HG02970 (cell line): ENCODE results near the gene EHD2.

Source experiments
- ATAC-seq: cut with Tn5 transposase; IDR thresholded peaks from one replicate; pipeline ENCODE4 v1.9.1; 2021; ENCODE audit warnings: mild to moderate bottlenecking, moderate library complexity, moderate number of reproducible peaks; ENCODE audit not compliant: unreplicated experiment, low FRiP score

EHD2 gene

DNA sequence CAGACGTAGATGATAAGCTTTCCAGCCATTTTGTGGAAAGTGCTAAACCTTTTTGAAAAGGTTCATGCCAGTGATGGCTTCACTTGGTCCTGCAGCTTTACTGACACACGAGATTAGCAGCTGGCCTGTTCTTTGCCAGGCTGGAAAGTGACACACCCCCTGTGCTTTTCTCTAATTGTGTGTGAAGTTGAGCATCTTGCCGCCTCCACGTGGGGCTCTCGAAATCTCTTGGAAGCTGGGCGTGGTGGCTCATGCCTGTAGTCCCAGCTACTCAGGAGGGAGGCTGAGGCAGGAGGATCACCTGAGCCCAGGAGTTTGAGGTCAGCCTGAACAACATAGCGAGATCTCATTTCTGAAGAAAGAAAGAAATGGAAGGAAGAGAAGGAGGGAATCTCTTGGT, 25.3 kb upstream of the EHD2 start:
- ATAC-seq = no peak

DNA sequence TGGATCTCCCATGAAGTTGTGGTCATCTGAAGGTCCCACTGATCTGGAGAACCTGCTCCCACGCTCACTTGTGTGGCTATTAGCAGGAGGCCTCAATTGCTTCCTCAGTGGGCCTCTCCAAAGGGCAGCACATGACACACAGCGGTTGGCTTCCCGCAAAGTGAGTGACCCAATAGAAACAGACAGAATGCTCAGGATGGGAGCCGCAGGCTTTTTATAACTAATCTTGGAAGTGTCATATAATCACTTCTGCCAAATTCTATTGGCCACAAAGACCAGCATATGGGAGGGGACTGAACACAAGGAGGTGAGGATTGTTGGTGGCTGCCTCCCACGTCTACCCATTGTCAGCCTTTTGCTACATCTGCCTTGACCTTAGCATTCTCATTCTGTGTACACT, 22.1 kb upstream of the EHD2 start:
- ATAC-seq = no peak

GRCh38 chr19:47691782-47692181, 21.4 kb upstream of the EHD2 start:
- ATAC-seq = no peak

DNA sequence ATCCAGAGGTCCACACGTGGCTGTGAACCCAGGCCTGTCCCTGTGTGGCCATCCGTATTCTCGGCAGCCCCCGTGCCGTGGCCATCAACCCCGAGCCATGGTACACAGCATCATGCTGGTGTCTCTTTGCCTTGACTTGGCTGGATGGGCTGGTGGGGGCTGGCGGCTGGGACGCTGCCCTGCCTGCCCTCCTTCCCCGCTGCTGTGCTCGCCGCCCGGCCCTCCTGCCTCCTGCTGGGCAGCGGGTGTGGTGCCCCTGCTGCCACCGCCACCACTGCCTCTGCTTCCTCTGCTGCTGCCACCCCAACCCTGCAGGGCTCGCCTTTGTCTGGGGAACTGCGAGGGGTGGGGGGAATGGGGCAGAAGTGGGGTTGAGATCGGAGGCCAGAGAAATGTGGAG, 19.7 kb upstream of the EHD2 start:
- no peak for ATAC-seq

DNA sequence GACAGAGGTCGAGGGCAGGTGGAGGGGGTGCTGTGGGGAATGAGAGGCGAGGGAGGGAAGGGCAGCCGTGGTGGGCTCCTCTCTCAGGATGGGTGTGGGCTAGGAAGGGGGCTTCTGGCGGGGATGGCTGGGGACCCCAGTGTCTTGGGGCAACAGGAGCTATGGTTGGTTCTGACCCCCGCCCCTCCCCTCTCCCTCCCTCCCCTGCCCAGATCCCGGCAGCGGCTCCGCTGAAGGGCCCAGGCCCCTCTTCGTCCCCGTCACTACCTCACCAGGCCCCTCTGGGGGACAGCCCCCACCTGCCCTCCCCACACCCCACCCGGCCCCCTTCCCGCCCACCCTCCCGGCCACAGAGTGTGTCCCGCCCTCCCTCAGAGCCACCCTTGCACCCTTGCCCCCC, 19.3 kb upstream of the EHD2 start:
- ATAC-seq = no peak

DNA sequence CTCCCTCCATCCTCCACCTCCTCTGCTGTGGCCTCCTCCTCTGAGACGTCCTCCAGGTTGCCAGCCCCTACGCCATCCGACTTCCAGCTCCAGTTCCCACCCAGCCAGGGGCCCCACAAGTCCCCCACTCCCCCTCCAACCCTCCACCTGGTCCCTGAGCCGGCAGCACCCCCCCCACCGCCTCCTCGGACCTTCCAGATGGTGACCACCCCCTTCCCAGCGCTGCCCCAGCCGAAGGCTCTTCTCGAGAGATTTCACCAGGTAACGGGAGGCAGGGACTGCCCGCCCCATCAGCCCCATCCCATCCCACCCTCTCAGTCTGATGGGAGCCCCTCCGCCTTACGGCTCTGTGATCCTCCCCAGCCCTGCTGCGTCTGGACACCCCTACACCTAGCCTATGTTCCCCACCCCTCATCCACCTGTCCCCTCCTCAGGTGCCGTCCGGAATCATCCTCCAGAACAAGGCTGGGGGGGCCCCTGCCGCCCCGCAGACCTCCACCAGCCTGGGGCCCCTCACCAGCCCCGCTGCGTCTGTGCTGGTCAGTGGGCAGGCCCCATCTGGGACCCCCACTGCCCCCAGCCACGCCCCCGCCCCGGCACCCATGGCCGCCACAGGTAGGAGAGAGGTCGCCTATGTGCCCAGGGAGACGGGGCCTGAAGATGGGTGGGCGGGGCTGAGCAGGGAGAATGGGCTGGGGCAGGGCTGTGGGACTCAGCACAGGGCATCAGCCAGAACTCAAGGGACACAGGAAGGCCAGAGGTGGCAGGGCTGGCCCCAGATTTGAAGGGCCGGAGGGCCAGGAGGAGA, 18.6 kb upstream of the EHD2 start:
- ATAC-seq = no peak

- ATAC-seq = no peak
These were observed 17.5 kb upstream of the EHD2 start for GRCh38 chr19:47695533-47696262.

- no peak for ATAC-seq
These were observed 16.6 kb upstream of the EHD2 start for GRCh38 chr19:47696635-47697034.

DNA sequence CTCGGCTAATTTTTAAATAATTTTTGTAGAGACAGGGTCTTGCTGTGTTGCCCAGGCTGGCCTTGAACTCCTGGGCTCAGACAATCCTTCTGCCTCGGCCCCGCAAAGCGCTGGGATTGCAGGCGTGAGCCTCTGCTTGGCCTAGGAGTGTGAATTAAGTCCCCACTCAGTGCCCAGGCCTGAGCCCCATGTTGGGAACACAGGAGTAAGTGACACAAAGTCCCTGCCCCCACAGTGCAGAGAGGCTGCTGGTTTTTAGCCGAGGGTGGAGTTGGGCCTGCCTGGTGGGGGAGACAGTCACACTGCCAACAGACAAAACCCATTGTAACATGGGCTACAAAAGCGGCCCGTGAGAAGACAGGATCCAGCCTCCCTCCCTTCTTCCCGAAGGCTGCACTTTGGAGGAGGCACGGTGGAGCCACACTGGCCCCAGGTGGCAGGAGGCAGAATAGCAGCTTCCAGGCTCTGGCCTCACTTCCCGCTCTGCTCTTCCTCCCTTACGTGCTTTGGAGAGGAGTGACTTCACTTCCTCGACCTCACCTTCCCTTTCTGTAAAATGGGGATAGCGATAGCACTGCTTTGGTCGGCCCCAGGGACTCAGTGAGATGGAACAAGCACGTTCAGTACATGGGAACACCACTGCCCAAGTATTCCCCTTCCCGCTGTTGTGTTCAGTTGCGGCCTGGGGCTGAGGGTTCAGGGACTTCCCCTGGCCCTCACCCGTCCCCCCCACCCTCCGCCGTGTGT, 15.2 kb upstream of the EHD2 start:
- ATAC-seq = no peak

GRCh38 chr19:47698631-47699359, 14.4 kb upstream of the EHD2 start:
- ATAC-seq = no peak

GRCh38 chr19:47699360-47699917, 13.8 kb upstream of the EHD2 start:
- no peak for ATAC-seq

DNA sequence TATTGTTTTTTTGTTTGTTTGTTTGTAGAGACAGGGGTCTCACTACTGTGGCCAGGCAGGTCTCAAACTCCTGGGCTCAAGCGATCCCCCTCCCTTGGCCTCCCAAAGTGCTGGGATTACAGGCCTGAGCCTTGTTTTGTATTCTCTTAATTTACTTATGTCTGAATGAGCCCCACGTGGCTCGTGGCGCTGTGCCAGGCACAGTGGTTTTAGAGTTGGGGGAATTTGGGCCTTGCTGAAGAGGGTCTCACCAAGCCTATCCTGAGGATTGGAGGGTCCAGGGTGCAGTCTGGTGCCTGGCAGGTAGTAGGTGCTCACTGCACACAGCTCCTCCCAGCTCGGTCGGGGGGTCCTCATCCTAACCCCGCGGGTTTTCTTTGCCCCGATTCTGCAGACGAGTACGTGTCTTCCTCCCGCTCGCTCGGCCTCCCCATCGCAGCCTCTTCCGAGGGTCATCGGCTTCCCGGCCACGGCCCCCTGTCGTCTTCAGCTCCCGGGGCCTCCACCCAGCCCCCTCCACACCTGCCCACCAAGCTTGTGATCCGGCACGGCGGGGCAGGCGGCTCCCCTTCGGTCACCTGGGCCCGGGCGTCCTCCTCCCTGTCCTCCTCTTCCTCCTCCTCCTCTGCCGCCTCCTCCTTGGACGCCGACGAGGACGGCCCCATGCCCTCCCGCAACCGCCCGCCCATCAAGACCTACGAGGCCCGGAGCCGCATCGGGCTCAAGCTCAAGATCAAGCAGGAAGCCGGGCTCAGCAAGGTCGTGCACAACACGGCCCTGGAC, 12.1 kb upstream of the EHD2 start:
- ATAC-seq = no peak

GRCh38 chr19:47701717-47702552, 11.3 kb upstream of the EHD2 start:
- ATAC-seq = no peak

DNA sequence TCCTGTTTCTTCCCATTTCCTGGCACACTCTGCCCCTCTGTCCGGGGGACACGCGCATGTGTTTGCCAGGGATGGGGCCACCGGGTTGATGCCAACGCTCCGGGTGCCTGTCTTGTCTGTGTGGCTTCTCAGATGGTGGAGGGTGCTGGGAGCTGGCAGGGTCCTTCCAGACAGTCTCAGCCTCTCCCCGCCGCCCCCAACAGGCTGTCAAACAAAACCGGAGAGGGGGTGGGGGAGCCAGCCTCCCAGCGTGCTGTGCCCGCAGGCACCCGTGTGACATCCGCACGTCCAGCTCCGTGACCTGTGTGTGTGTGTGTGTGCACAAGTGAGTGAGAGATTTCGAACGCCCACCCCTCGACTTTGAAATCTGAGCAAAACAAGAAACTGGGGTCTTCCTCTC, 10.6 kb upstream of the EHD2 start:
- no peak for ATAC-seq

GRCh38 chr19:47703301-47703700, 9.9 kb upstream of the EHD2 start:
- no peak for ATAC-seq

- no peak for ATAC-seq
These were observed 9.2 kb upstream of the EHD2 start for GRCh38 chr19:47704024-47704423.

- no peak for ATAC-seq
These were observed 8.6 kb upstream of the EHD2 start for GRCh38 chr19:47704656-47705055.

DNA sequence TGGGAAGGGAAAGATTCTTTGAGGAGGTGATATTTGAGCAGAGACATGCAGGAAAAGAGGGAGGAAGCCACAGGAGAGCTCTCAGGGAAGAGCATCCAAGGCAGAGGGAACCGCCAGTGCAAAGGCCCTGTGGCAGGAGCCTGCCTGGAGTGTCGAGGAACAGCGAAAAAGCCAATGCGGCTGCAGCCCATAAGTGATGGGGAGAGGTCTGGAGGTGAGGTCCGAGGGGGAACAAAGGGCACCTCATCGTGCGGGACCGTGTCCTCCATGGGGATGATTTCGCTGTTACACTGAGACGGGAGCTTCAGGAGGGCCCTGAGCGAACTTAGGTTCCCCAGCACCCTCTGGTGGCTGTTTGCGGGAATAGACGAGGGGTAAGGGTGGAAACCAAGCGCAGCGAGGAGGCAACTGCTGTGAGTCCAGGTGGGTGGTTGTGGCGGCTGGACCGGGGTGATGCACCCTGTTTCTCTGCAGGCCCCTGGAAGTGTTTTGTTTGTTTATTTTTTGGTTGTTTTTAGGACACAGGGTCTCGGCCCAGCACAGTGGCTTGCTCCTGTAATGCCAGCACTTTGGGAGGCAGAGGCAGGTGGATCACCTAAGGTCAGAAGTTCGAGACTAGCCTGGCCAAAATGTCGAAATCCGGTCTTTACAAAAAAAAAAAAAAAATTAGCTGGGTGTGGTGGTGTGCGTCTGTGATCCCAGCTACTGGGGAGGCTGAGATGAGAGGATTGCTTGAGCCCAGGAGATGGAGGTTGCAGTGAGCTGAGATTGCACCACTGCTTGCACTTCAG, 5.9 kb upstream of the EHD2 start:
- ATAC-seq = no peak
